LNCAP (cell line): Measurements from ENCODE around the gene NCS1.

Experiments used
- TF ChIP-seq, protein P1 (sequence below): fragments of 450-650 bp; IDR thresholded peaks from 2 replicates; pipeline ENCODE4 v1.5.1; 2017; ENCODE audit warnings: mild to moderate bottlenecking

Gene NCS1

DNA sequence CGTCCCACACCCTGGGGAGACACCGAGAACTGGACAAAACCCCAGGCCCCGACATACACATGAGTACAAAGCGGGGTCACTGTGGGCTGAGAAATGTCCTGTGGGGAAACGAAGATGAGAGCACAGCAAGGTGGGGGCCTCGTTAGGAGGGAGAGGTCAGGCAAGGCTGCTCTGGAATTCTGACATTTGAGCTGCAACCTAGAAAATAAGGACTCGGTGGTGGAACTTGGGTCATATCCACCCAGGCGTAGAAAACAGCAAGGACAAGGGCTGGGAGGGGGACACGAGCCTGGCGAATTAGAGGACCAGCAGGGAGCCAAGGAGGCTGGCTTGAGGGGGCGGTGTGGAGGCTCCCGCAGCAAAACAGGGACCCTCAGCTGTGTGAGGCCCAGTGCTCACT lies 32.8 kb downstream of the NCS1 start:
- TF ChIP-seq, protein P1, sequence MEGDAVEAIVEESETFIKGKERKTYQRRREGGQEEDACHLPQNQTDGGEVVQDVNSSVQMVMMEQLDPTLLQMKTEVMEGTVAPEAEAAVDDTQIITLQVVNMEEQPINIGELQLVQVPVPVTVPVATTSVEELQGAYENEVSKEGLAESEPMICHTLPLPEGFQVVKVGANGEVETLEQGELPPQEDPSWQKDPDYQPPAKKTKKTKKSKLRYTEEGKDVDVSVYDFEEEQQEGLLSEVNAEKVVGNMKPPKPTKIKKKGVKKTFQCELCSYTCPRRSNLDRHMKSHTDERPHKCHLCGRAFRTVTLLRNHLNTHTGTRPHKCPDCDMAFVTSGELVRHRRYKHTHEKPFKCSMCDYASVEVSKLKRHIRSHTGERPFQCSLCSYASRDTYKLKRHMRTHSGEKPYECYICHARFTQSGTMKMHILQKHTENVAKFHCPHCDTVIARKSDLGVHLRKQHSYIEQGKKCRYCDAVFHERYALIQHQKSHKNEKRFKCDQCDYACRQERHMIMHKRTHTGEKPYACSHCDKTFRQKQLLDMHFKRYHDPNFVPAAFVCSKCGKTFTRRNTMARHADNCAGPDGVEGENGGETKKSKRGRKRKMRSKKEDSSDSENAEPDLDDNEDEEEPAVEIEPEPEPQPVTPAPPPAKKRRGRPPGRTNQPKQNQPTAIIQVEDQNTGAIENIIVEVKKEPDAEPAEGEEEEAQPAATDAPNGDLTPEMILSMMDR = no peak

DNA sequence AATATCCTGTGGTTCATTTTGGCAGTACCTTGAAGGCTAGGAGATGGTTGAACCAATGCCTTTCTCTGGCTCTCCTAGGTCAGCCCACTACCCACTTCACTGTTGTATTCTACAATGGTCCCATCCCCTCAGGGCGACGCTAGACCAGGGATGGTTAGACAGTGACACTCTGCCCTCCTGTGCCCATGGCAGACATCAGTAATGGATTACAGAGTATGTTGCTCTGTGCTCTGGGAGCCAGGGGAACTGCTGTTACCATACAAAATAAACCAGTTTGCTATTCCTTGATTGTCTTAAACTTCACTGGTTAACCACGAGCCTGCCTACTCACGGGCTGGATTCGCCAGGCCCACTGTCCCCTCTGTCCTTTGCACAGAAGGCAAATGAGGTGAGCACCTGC lies 33.7 kb downstream of the NCS1 start:
- TF ChIP-seq, protein P1 = no peak

DNA sequence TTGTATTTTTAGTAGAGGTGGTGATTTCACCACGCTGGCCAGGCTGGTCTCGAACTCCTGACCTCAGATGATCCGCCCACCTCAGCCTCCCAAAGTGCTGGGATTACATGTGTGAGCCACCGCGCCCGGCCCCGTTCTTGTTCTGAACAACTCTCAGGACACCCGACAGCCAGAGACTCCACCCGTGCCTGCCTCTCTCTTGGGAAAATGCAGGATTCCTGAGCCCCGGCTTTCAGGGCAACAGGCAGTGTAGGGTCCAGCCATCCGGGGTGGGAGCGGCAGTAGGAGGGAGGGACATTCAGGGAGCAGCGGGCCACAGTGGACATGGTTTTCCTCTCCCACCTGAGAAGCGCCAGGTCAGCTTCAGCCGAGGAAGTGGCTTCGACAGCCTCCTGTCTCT lies 34.4 kb downstream of the NCS1 start:
- TF ChIP-seq, protein P1 = no peak

DNA sequence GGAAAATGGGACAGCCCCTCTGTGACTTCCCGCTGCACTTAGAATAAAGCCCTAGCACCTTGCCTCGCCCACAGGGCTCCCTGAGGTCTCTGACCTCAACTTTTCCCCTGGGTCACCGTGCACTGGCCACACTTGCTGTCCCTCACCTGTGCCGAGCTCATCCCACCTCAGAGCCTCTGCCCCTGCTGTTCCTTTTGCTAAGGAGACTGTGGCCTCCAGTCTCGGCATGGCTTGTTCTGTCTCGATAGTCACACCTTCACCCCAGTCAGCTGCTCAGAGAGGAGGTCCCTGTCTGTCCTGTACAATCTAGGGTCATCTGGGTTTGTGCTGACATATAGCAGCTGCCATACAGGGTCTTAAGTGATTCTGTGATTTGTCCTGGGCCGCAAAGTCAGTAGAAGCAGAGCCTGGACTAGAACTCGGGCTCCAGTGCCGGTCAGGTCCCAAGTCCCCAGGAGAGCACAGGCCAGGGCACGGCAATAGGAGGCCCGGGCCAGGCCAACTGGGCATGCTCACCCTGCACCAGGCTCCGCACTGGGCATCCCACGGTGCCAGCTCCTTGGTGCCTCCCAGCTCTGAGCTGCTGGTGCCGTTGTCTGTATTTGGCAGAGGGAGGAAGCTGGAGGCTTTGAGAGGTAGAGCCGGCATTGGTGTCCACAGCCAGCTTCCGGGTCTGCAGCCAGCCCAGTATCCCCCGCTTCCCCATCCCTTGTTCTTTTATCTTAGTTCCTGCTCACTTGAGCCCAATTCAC lies 35.2 kb downstream of the NCS1 start:
- TF ChIP-seq, protein P1 = no peak

DNA sequence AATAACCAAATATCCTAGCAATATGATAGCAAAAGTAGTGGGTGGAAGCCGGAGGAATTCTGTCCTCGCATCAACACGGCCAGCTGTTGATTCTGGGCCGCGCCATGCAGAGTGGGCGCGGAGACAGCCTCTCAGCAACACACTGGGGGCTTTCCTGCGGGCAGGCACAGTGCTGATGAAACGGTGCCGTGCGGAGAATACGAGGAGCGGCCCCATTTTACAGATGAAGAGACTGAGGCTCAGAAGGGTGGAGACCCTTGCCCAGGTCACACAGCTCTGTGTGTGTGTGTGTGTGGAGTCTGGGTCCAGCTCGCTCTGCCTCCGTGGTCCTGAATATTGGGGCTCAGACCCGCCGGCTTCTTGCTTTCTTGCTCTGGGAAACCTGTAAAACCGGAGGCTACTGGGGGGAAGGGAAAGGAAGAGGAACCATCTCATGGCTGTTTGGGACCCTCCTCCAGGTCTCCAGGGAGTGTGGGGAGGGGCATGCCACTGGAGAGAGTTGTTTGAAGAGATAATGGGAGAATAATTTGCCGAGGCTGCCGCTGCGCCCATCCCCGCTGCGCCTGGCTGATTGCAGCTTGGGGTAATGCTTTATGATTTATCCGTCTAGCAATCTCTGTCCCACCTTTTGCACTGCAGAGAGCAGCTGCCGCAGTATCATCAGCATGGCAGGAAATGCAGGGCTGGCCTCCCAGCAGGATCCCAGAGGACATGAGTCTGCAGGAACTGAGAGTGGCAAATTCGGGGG lies 36.6 kb downstream of the NCS1 start:
- TF ChIP-seq, protein P1 = no peak

DNA sequence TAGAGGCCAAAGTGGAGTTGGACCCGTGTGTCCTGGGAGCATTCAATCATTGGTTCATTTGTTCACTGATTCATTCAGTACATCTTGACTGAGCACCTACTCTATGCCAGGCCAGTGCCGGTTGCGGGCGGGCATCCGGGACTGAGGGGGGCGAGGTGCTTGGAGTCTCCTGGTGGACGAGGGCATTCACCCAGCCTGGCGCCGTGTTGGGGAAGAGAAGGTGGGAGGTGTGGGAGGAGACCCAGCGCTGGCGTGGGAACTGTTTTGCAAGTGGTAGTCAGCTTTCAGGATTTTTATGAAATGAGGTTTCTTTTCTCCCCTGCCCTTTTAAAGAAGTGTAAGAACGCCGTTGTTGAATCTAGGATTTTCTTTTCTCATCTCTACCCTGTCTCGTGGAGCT lies 37.2 kb downstream of the NCS1 start:
- TF ChIP-seq, protein P1 = no peak

DNA sequence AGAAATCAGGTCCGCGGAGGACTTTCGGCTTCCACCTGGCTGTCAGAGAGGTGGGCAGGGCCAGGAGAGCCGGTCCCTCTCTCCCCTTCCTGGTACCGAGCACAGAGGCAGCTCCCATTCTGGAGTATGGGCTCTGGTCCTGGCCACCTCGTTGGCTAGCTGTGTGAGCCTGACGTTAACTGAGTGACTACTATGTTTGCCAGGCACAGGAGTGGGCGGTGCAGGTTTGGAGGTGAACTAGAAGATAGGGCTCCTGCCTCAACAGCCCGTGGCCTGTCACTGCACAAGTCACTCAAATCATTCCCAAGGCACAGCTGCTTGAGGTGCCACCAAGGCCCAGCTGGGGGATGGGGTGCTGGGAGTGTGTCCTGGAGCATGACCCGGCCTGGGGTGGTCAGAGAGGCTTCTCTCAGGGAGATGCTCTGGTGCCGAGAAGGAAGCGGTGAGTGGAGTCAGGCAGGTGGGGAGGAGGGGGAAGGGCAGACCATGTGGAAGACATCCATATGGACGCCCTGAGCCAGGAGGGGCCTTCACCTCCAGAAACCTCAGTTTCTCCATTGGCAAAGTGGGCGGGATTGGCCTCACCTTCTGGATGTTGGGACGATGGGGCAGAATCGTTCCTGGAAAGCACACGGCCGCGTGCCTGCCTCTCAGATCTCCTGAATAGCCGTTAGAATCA lies 39.5 kb downstream of the NCS1 start:
- TF ChIP-seq, protein P1 = no peak
